NCI-H524 treated with DMSO at 0.1 percent for 48 hours (cell line): ENCODE results near the gene ZNF254.
"Not testable (repeated sequence)": the region's sequence is repeated elsewhere in the genome, so short reads cannot be mapped to it uniquely, and the experiment has no call there.

Experiments
- DNase-seq: peaks from one replicate; lab custom pipeline; 2025; lab: John Stamatoyannopoulos, UW

Gene ZNF254

GRCh38 chr19:24072720-24073119, 14.3 kb upstream of the ZNF254 start:
- DNase-seq = no peak

DNA sequence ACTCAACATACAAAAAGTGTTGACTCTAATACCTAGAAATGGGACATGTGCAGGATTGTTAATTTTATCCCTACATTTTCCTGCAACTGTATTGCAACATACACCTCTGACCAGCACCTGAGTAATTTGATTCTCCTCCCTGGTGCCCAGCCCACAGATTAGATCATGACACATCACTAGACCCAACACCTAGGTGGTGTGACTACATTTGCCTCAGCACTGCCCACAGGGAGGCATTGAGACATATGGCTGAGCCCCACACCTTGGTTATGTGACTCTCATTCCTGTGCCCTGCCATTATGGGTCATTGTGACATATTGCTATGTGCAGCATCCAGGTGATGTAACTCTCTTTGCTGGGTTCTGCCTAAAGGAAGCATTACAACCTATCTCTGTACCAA, 13.2 kb upstream of the ZNF254 start:
- DNase-seq = no peak

- DNase-seq = no peak
These were observed 12.1 kb upstream of the ZNF254 start for GRCh38 chr19:24074720-24075454.

- DNase-seq = not testable (repeated sequence)
These were observed 11.5 kb upstream of the ZNF254 start for GRCh38 chr19:24075530-24075929.

GRCh38 chr19:24078680-24079079, 8.3 kb upstream of the ZNF254 start:
- peak; percentile 63 for DNase-seq

GRCh38 chr19:24081056-24081455, 5.9 kb upstream of the ZNF254 start:
- DNase-seq = no peak

- no peak for DNase-seq
These were observed 11.4 kb downstream of the ZNF254 start for GRCh38 chr19:24098359-24098758.

- no peak for DNase-seq
These were observed 12.8 kb downstream of the ZNF254 start for GRCh38 chr19:24099829-24100228.

- DNase-seq = not testable (repeated sequence)
These were observed 13.6 kb downstream of the ZNF254 start for GRCh38 chr19:24100597-24100996.

GRCh38 chr19:24101459-24102115, 14.6 kb downstream of the ZNF254 start:
- DNase-seq = no peak

DNA sequence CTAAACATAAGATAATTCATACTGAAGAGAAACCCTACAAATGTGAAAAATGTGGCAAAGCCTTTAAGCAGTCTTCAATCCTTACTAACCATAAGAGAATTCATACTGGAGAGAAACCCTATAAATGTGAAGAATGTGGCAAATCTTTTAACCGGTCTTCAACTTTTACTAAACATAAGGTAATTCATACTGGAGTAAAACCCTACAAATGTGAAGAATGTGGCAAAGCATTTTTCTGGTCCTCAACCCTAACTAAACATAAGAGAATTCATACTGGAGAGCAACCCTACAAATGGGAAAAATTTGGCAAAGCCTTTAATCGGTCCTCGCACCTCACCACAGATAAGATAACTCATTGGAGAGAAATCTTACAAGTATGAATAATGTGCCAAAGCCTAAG, 40.6 kb downstream of the ZNF254 start:
- DNase-seq = no peak

DNA sequence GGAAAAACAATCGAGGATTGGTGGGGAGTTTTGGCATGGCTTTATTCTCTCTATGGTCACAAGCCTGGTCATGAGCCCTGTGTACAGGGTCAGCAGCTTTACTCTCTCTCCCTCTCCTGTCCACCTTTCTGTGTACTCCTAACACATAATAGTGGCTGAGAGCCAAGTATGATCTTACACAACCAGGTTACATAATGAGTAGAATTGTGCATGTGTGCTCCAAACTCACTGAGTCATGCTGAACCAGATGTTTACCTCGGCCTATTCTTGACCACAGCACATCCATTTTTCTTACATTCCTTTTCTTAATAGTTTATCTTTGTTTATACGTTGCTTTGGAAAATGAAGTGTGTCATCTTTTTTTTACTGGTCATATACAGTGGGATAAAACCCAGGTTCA, 53.1 kb downstream of the ZNF254 start:
- no peak for DNase-seq

- no peak for DNase-seq
These were observed 53.6 kb downstream of the ZNF254 start for GRCh38 chr19:24140591-24140990.

DNA sequence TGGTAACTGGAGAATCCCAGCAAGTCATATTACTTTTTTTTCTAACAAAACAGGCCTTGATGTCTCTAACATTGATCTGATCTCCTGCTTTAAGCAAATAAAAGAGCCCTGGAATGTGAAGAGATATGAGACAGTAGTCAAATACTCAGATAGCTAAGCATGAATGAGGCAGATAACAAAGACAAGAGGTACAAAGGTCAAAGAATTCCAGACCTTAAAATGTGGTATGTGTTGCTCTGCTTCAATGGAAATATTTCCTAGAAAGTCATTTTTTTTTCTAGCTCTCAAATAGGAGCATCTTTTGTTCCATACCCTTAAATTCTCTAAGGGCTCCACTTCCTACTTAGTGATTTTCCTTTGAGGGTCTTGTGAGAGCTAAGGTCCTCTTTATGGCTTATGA, 54.6 kb downstream of the ZNF254 start:
- DNase-seq = no peak

GRCh38 chr19:24142771-24143170, 55.8 kb downstream of the ZNF254 start:
- no peak for DNase-seq

- DNase-seq = no peak
These were observed 72.7 kb downstream of the ZNF254 start for GRCh38 chr19:24159707-24160106.

GRCh38 chr19:24166055-24166454, 79.1 kb downstream of the ZNF254 start:
- DNase-seq = no peak

DNA sequence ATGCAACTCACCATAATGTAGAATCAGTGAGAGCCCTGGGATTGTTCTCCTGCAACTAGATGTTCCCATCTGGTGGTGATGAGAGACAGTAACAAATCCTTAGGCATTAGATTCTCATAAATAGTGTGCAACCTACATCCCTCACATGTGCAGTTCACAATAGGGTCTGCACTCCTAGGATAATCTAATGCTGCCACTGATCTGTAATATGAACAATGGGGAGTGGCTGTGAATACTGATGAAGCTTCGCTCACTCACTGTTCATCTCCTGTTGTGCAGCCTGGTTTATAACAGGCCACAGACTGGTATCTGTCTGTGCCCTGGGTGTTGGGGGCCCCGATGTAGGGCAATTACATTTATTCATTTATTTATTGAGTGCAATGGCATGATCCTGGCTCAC, 86.9 kb downstream of the ZNF254 start:
- DNase-seq = no peak

DNA sequence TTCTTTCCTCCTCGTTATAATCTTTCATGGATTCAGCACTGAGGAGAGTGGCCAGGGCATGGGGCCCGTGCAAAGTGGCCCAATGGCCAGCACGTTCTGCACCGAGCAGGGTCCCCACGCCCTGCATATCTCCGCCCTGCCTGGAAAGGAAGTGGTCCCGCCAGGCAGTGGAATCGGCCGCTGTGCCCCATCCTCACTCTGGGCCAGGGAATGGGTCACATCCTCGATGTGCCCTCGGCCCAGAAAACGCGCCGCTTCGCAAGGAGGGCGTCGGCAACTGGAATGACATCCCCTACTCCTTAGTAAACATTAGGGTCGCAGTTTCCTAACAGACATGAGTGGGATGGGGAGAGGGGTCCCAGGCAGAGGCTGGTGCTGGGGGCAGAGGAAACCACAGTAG, 90.7 kb downstream of the ZNF254 start:
- DNase-seq = no peak

DNA sequence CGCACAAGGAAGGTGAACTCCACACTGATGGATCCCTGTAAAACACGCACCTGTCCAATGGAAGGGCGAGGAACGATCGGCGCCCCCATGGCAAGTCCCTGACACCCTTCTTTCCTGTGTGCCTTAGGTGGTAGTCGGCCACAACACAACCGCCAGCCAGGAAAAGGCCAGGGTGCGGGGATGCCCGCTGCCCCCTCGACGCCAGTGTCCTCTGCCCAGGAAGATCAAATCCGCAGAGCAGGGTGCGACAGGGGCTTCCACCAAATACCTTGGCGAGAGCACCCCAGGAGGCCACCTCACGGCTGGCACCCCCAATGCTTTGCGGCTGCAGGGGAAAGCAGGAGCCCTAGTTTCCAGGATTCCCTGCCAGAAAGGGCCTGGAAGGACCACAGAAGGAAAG, 91.2 kb downstream of the ZNF254 start:
- DNase-seq = no peak
